ENCODE measurements around the gene EEFSEC.

EEFSEC gene

DNA sequence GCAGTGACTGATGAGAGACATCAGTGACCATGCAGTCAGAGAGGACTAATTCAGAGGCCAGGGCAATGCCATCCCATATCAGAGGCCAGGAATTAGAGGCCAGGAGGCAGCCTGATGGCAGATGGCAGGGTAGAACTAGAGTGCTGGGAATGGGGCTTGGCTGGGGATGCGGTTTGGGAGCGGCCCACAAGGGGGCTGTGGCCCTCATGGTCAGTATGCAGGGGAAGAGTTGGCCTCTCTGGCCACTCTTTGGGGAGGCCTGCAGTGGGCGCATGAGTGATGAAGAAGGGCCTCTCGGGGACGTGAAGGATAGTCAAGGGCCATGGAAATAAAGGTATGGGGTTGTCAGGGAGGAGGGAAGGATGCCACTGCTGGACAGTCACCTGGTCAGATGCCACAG lies 101.7 kb downstream of the EEFSEC start:
- Histone ChIP-seq H3K4me1 (ENCODE audit: insufficient read depth, low read length) (no peaks in the 10 kb centered on the region), H3K27me3 (ENCODE audit: control insufficient read depth in 1 of 2, insufficient read depth in 2 of 2, low read length in 2 of 2) (no peaks in the 10 kb centered on the region), H3K4me3 (ENCODE audit: low read depth in 1 of 2, low read length in 2 of 2) (no peak overlapping the region), H3K27ac (ENCODE audit: low read depth, low read length) (no peak overlapping the region), H3K9ac (ENCODE audit: low read length) (no peak overlapping the region), H3K9me3 (ENCODE audit: low read length) (no peaks in the 10 kb centered on the region), H3K36me3 (ENCODE audit: insufficient read depth, low read length) (no peaks in the 10 kb centered on the region)

- Histone ChIP-seq H3K27me3 (ENCODE audit: control insufficient read depth in 1 of 2, insufficient read depth in 2 of 2, low read length in 2 of 2) (no peaks in the 10 kb centered on the region), H3K4me3 (ENCODE audit: low read depth in 1 of 2, low read length in 2 of 2) (no peak overlapping the region), H3K9ac (ENCODE audit: low read length) (no peak overlapping the region), H3K36me3 (ENCODE audit: insufficient read depth, low read length) (no peaks in the 10 kb centered on the region), H3K9me3 (ENCODE audit: low read length) (no peaks in the 10 kb centered on the region), H3K27ac (ENCODE audit: low read depth, low read length) (no peak overlapping the region), H3K4me1 (ENCODE audit: insufficient read depth, low read length) (no peaks in the 10 kb centered on the region)
These were observed 102.8 kb downstream of the EEFSEC start for GRCh38 chr3:128256131-128256530.

- H3K36me3 ChIP-seq (ENCODE audit: insufficient read depth, low read length), result peaks cover 7% of the 10 kb centered on the region
- no peak overlapping the region for H3K27ac ChIP-seq (ENCODE audit: low read depth, low read length)
- H3K4me1 ChIP-seq (ENCODE audit: insufficient read depth, low read length), result no peaks in the 10 kb centered on the region
- H3K4me3 ChIP-seq (ENCODE audit: low read depth in 1 of 2, low read length in 2 of 2), result no peak overlapping the region
- no peak overlapping the region for H3K9ac ChIP-seq (ENCODE audit: low read length)
- H3K9me3 ChIP-seq (ENCODE audit: low read length), result no peaks in the 10 kb centered on the region
- H3K27me3 ChIP-seq (ENCODE audit: control insufficient read depth in 1 of 2, insufficient read depth in 2 of 2, low read length in 2 of 2), result no peaks in the 10 kb centered on the region
These were observed 104.4 kb downstream of the EEFSEC start for GRCh38 chr3:128257632-128258031.

GRCh38 chr3:128260275-128260674 lies 107.0 kb downstream of the EEFSEC start:
- Histone ChIP-seq H3K4me1 (ENCODE audit: insufficient read depth, low read length) (no peaks in the 10 kb centered on the region), H3K4me3 (ENCODE audit: low read depth in 1 of 2, low read length in 2 of 2) (no peak overlapping the region), H3K27me3 (ENCODE audit: control insufficient read depth in 1 of 2, insufficient read depth in 2 of 2, low read length in 2 of 2) (no peaks in the 10 kb centered on the region), H3K9ac (ENCODE audit: low read length) (no peak overlapping the region), H3K36me3 (ENCODE audit: insufficient read depth, low read length) (peaks cover 18% of the 10 kb centered on the region), H3K27ac (ENCODE audit: low read depth, low read length) (no peak overlapping the region), H3K9me3 (ENCODE audit: low read length) (no peaks in the 10 kb centered on the region)

DNA sequence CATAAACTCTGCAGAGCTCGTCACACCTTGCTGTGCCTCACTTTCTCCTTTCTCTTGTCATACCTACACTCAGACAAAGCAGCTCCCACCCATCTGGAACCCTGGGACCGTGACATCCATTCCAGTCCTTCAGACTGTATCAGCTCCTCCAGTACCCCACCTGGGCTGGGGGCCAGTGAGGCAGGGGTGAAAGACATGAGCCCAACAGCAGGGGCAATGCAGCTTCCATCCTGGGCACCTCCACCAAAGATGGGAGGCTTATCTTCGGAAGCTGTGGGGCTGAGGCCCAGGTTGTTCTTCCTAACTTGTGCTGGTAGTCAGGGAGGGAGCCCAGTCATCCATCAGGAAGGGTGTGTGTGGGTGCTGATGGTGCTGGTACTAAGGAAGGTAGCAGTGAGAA lies 109.2 kb downstream of the EEFSEC start:
- no peak overlapping the region for H3K9ac ChIP-seq (ENCODE audit: low read length)
- H3K27ac ChIP-seq (ENCODE audit: low read depth, low read length), result no peak overlapping the region
- H3K4me3 ChIP-seq (ENCODE audit: low read depth in 1 of 2, low read length in 2 of 2), result no peak overlapping the region
- no peaks in the 10 kb centered on the region for H3K27me3 ChIP-seq (ENCODE audit: control insufficient read depth in 1 of 2, insufficient read depth in 2 of 2, low read length in 2 of 2)
- H3K36me3 ChIP-seq (ENCODE audit: insufficient read depth, low read length), result peaks cover 18% of the 10 kb centered on the region
- H3K9me3 ChIP-seq (ENCODE audit: low read length), result no peaks in the 10 kb centered on the region
- no peaks in the 10 kb centered on the region for H3K4me1 ChIP-seq (ENCODE audit: insufficient read depth, low read length)

- Histone ChIP-seq H3K4me3 (ENCODE audit: low read depth in 1 of 2, low read length in 2 of 2) (no peak overlapping the region), H3K9me3 (ENCODE audit: low read length) (no peaks in the 10 kb centered on the region), H3K4me1 (ENCODE audit: insufficient read depth, low read length) (no peaks in the 10 kb centered on the region), H3K27me3 (ENCODE audit: control insufficient read depth in 1 of 2, insufficient read depth in 2 of 2, low read length in 2 of 2) (no peaks in the 10 kb centered on the region), H3K9ac (ENCODE audit: low read length) (no peak overlapping the region), H3K36me3 (ENCODE audit: insufficient read depth, low read length) (peaks cover 18% of the 10 kb centered on the region), H3K27ac (ENCODE audit: low read depth, low read length) (no peak overlapping the region)
These were observed 109.8 kb downstream of the EEFSEC start for GRCh38 chr3:128263118-128263517.

GRCh38 chr3:128263946-128264345 lies 110.7 kb downstream of the EEFSEC start:
- Histone ChIP-seq H3K9me3 (ENCODE audit: low read length) (no peaks in the 10 kb centered on the region), H3K4me3 (ENCODE audit: low read depth in 1 of 2, low read length in 2 of 2) (no peak overlapping the region), H3K27ac (ENCODE audit: low read depth, low read length) (no peak overlapping the region), H3K4me1 (ENCODE audit: insufficient read depth, low read length) (no peaks in the 10 kb centered on the region), H3K36me3 (ENCODE audit: insufficient read depth, low read length) (peaks cover 18% of the 10 kb centered on the region), H3K9ac (ENCODE audit: low read length) (no peak overlapping the region), H3K27me3 (ENCODE audit: control insufficient read depth in 1 of 2, insufficient read depth in 2 of 2, low read length in 2 of 2) (no peaks in the 10 kb centered on the region)

GRCh38 chr3:128266453-128266852 lies 113.2 kb downstream of the EEFSEC start:
- H3K36me3 ChIP-seq (ENCODE audit: insufficient read depth, low read length), result peaks cover 18% of the 10 kb centered on the region
- no peak overlapping the region for H3K4me3 ChIP-seq (ENCODE audit: low read depth in 1 of 2, low read length in 2 of 2)
- no peak overlapping the region for H3K9ac ChIP-seq (ENCODE audit: low read length)
- no peak overlapping the region for H3K27ac ChIP-seq (ENCODE audit: low read depth, low read length)
- H3K4me1 ChIP-seq (ENCODE audit: insufficient read depth, low read length), result no peaks in the 10 kb centered on the region
- H3K27me3 ChIP-seq (ENCODE audit: control insufficient read depth in 1 of 2, insufficient read depth in 2 of 2, low read length in 2 of 2), result no peaks in the 10 kb centered on the region
- H3K9me3 ChIP-seq (ENCODE audit: low read length), result no peaks in the 10 kb centered on the region

DNA sequence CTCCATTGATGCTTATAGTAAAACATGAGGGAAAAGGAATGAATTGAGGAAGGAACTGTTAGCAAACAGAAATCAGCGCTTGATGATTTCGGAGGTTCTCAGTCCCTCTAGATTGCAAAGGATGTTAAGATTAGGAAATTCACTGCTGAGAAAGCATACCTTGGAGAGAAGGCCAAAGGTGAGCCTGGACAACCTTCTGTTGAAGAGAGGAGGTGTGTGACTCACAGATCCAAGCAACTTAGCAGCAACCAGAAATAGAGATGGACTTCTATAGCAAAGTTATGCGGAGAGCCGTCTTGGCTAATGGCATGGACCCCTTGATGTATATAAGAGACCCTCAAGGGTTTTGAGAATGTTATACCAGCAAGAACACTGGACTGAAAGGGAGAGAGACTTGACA lies 114.3 kb downstream of the EEFSEC start:
- Histone ChIP-seq H3K27ac (ENCODE audit: low read depth, low read length) (no peak overlapping the region), H3K9me3 (ENCODE audit: low read length) (no peaks in the 10 kb centered on the region), H3K27me3 (ENCODE audit: control insufficient read depth in 1 of 2, insufficient read depth in 2 of 2, low read length in 2 of 2) (no peaks in the 10 kb centered on the region), H3K4me1 (ENCODE audit: insufficient read depth, low read length) (no peaks in the 10 kb centered on the region), H3K36me3 (ENCODE audit: insufficient read depth, low read length) (peaks cover 11% of the 10 kb centered on the region), H3K9ac (ENCODE audit: low read length) (no peak overlapping the region), H3K4me3 (ENCODE audit: low read depth in 1 of 2, low read length in 2 of 2) (no peak overlapping the region)

DNA sequence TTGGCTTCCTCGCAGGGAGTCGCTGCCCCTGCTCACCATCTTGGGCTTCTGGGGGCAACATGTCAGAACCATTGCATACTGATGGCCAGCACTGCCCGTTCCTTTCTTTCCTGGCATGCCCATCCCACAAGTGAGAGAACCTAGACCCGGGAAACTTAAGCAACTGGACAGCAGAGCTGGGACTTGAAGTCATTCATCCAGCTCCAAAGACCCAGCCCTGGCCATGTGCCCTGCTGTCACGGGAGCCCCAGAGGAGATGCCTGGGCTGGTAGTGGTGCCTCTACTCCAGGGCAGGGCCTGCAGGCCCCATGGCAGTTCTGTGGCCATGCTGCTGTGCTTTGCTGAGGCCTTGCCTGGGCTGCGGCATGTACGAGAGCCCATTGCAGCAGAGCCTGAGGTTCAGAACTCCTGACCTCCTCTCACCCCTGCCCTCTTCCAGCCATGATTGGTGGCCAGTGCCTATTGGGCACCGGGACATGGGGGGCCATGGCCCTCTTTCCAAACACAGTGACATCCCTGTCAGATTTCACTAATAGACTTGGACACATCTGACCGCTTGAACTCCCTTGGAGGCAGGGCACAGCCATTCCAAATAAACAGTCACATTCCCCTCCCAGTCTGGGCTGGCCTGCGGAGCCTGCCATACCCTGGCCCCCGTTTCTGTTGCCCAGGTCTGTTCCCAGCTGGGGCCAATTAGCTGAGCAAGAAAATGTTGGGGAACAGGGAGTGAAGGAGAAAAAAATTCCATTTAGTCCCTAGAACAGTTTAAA lies 115.9 kb downstream of the EEFSEC start:
- Histone ChIP-seq H3K27ac (ENCODE audit: low read depth, low read length) (no peak overlapping the region), H3K4me3 (ENCODE audit: low read depth in 1 of 2, low read length in 2 of 2) (no peak overlapping the region), H3K27me3 (ENCODE audit: control insufficient read depth in 1 of 2, insufficient read depth in 2 of 2, low read length in 2 of 2) (no peaks in the 10 kb centered on the region), H3K36me3 (ENCODE audit: insufficient read depth, low read length) (peaks cover 10% of the 10 kb centered on the region), H3K9me3 (ENCODE audit: low read length) (no peaks in the 10 kb centered on the region), H3K4me1 (ENCODE audit: insufficient read depth, low read length) (no peaks in the 10 kb centered on the region), H3K9ac (ENCODE audit: low read length) (no peak overlapping the region)

DNA sequence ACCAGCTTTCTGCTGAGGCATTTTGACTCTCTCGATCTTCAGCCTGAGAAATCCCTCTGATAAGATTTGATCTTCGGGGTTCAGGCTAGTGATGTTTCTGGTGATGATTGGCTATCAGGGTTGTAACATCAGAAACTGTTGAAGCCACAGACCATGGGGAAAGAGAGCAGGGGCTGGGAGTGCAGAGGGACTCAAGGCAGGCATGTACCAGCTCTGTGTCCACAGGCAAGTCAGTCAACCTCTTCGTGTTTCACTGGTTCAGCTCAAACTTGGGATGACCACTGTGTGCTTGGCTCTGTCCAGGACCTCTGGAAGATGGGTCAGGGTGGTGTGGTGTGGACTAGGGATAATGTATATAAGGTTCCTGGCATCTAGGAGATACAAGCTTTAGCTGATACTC lies 116.5 kb downstream of the EEFSEC start:
- H3K36me3 ChIP-seq (ENCODE audit: insufficient read depth, low read length), result peaks cover 5% of the 10 kb centered on the region
- H3K27me3 ChIP-seq (ENCODE audit: control insufficient read depth in 1 of 2, insufficient read depth in 2 of 2, low read length in 2 of 2), result no peaks in the 10 kb centered on the region
- H3K4me1 ChIP-seq (ENCODE audit: insufficient read depth, low read length), result no peaks in the 10 kb centered on the region
- no peaks in the 10 kb centered on the region for H3K9me3 ChIP-seq (ENCODE audit: low read length)
- H3K27ac ChIP-seq (ENCODE audit: low read depth, low read length), result no peak overlapping the region
- no peak overlapping the region for H3K4me3 ChIP-seq (ENCODE audit: low read depth in 1 of 2, low read length in 2 of 2)
- no peak overlapping the region for H3K9ac ChIP-seq (ENCODE audit: low read length)

Measured in muscle layer of colon (tissue), 2 donors.